HG02884 (cell line): ENCODE data around the gene METAP2.

ENCODE experiments used
- ATAC-seq: cut with Tn5 transposase; IDR thresholded peaks from one replicate; pipeline ENCODE4 v1.9.1; 2021; ENCODE audit warnings: mild to moderate bottlenecking, moderate library complexity; ENCODE audit not compliant: unreplicated experiment

Gene METAP2

GRCh38 chr12:95548539-95549391 is 74.8 kb downstream of the METAP2 start:
- no peak for ATAC-seq

- no peak for ATAC-seq
Measured at GRCh38 chr12:95549392-95550084, 75.6 kb downstream of the METAP2 start.

GRCh38 chr12:95551305-95551704 is 77.4 kb downstream of the METAP2 start, which contains the start of gene USP44:
TSS of gene USP44 (minus strand) at chr12:95551476. CDS start at chr12:95534256, 17,220 bp downstream.
- ATAC-seq, result no peak

DNA sequence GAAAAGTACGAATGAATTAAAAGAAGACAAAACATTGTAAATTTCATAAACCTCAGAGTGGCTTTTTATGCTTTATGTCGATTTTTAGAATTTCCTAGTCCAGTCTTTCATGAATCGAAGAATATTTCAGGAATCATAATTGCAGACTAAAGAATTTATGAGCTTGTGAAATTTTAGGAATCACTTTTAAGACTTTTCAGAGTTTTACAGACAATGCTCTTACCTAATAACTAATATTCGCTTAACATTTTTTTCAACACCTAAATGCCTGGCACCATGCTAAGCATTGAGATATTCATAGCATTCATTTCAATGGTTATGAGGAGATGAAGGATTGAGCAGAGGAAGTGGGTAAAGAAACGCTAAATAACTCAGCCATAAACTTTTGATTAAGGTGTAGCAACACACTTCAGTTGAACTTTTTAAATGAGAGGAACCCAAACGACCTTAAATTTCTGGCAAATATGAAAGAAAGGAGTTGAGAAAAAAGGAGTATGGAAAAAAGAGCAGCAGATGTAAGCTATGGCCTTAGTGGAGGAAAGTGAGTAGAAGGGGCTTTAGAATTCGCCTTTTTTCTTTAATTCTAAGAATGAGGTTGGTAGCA is 78.1 kb downstream of the METAP2 start:
- ATAC-seq, result no peak

DNA sequence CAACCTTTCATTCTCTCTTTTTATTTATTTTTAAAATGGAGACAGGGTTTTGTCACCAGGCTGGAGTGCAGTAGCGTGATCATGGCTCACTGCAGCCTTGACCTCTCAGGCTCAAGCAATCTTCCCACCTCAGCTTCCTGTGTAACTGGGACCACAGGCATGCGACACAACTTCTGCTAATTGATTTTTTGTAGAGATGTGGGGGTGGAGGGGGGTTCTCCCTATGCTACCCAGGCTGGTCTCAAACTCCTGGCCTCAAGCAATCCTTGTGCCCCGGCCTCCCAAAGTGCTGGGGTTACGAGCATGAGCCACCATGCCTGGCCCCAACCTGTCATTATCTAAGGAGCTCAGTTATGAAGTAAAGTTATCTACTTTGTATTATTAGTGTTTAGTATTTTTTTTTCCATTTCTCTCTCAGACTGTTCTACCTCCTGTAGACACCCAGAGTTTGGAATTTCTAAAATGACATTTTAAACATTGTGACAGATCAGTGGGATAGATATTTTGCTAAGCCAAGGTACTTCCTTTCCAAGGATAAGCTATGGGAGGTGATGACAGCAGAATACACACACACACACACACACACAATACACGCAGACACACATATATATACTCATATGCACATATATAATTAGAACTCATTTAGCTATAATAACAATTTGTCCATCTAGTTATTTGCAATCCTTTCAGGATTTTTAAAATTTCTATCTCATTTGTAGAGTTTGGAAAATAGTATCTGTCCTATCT is 79.4 kb downstream of the METAP2 start:
- no peak for ATAC-seq

DNA sequence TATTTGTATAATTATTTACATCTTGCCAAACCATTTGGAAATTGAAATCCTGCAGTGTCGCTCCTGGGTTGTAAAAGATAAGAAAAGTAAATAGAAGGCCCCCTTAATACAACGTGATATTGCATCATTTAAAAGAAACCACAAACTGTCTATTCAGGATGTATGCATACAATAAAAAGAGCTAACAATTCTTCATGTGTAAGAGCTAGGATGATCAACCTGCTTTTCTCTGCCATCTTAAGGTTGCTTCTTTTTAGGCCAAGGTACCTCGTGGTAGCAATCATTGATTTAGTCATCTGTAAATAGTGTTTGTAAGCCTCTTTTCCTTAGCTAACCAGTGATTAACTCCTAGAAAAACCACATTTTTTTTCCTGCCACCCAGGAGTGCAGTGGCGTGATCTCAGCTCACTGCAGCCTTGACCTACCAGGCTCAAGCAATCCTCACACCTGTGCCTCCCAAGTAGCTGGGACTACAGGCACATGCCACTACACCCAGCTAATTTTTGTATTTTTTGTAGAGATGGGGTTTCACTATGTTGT is 80.7 kb downstream of the METAP2 start:
- ATAC-seq, result no peak

GRCh38 chr12:95557625-95558024 is 83.7 kb downstream of the METAP2 start:
- ATAC-seq, result no peak
